Body of pancreas (tissue), 4 donors: ENCODE data around the gene ANO2.

Experiments
- POLR2A ChIP-seq, 3 donors: fragments of 450-650 bp; IDR thresholded peaks; one replicate each; pipeline ENCODE4 v1.6.1; 2016; ENCODE audit warnings: antibody characterized with exemption in 3 of 3, mild to moderate bottlenecking in 2 of 3
- TF ChIP-seq, protein P1 (sequence below), 7 experiments: fragments of 450-650 bp in 4 of 7; fragments of 200-600 bp in 3 of 7; sonication (generic) in 3 of 7; IDR thresholded peaks; one replicate each; pipeline ENCODE4 v1.5.1; 2016 to 2019; ENCODE audit warnings: antibody characterized with exemption in 7 of 7

DNA sequence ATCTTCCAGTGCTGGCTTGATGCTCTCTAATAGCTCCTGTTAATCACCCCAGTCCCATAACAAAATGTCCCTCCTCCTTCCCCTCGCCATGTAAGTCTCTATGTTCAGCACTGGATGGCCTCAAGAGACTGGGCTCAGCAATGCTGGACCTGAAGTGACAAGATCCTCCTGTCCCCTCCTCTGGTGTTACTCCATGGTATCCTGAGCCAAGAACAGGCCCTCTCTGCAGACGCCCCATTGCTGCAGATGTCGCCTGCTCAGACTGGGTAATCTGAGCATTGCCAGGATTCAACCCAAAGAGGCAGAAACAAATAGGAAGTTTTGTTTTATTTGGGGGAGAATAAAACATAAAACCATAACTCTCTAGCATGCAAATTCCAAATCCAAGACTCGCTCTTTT is 363.4 kb downstream of the ANO2 start:
- TF ChIP-seq, protein P1, sequence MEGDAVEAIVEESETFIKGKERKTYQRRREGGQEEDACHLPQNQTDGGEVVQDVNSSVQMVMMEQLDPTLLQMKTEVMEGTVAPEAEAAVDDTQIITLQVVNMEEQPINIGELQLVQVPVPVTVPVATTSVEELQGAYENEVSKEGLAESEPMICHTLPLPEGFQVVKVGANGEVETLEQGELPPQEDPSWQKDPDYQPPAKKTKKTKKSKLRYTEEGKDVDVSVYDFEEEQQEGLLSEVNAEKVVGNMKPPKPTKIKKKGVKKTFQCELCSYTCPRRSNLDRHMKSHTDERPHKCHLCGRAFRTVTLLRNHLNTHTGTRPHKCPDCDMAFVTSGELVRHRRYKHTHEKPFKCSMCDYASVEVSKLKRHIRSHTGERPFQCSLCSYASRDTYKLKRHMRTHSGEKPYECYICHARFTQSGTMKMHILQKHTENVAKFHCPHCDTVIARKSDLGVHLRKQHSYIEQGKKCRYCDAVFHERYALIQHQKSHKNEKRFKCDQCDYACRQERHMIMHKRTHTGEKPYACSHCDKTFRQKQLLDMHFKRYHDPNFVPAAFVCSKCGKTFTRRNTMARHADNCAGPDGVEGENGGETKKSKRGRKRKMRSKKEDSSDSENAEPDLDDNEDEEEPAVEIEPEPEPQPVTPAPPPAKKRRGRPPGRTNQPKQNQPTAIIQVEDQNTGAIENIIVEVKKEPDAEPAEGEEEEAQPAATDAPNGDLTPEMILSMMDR (IDR thresholded peaks at IDR 0.05): no peak
- no peak for TF ChIP-seq POLR2A (IDR thresholded peaks at IDR 0.05)
